Loucy (cell line): Measurements from ENCODE around the gene CAPN7.

Source experiments
- CTCF ChIP-seq: fragments of 200-600 bp; sonication (generic); conservative IDR thresholded peaks from 2 replicates; pipeline ENCODE4 v1.5.1; 2014; ENCODE audit warnings: mild to moderate bottlenecking, antibody characterized with exemption, low read length
- EZH2phosphoT487 ChIP-seq: fragments of 200-600 bp; IDR thresholded peaks from 2 replicates; pipeline ENCODE4 v1.6.1; 2018; ENCODE audit warnings: antibody characterized with exemption, mild to moderate bottlenecking, moderate library complexity, borderline replicate concordance

- TF ChIP-seq CTCF (no peak), EZH2phosphoT487 (no peak)
Measured at GRCh38 chr3:15205934-15206661, at the start of gene CAPN7.
